ENCODE measurements around the gene LINGO1. TPM values are rescaled to one million over a fixed set of nuclear protein-coding genes. Genes with fewer than 3 reads are reported as not detected.

The LINGO1 gene
- total and polyA plus RNA-seq, 9 of the 15 experiments (the other 6 are each of a cell fraction or from before 2014, with no cell fraction given) = 0.07 to 15.3 (median 2.1) TPM

DNA sequence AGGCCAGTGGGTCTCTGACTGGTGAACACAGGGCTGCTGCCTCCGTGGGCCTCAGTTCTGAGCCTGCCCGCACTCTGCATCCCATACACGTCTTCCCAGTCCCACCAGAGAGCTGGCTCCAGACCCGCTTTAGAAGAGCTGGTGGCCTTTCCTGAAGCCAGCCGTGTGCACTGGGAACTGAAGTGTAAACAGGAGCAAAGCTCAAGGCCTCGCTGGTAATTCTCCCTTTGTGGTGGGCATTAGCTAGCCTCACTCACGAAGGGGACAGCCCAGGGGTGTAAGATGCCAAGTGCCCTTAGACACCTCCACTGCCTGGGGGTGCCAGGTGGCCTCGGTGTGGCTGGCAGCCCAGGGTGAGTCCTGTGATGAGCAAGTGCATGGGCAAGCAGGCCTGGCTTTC is 12.9 kb upstream of the LINGO1 start:
- no peak for ATAC-seq
- no peak for DNase-seq (ENCODE audit: extremely low read depth in 1 of 4, low spot score in 3 of 4)
- no peak for FAIRE-seq
- Histone ChIP-seq H3K27me3 (ENCODE audit: control insufficient read depth in 2 of 2, insufficient read depth in 2 of 2, low read length in 2 of 2) (peaks cover 21 to 64% of the 10 kb centered on the region in 2 experiments; a peak in 4 of 5 replicates), H4K20me1 (replicated peaks; ENCODE audit: control insufficient read depth, insufficient read depth, low read length) (peaks cover 8% of the 10 kb centered on the region; the same call in 1 of the 2 replicates), H3K9me3 (replicated peaks; ENCODE audit: control insufficient read depth, insufficient read depth, low read depth, low read length) (no peaks in the 10 kb centered on the region), H2AFZ (ENCODE audit: low read depth, low read length) (no peak overlapping the region), H3K79me2 (ENCODE audit: control insufficient read depth, insufficient read depth, low read length) (no peaks in the 10 kb centered on the region), H3K4me3 (no peak overlapping the region), H3K4me2 (ENCODE audit: insufficient read depth, low read length) (no peak overlapping the region), H3K4me1 (replicated peaks in 1 of 2; ENCODE audit: control insufficient read depth in 2 of 2, insufficient read depth in 2 of 2, low read length in 2 of 2) (peaks cover 0 to 16% of the 10 kb centered on the region in 2 experiments; a peak in 3 of 5 replicates), H3K27ac (ENCODE audit: extremely low read depth, low read depth, low read length) (no peak overlapping the region), H3K9ac (ENCODE audit: insufficient read depth in 1 of 2, low read depth in 2 of 2, low read length in 2 of 2) (peak overlapping the region in 1 of 2 experiments; percentile 10; a peak in 1 of 4 replicates), H3K36me3 (ENCODE audit: control insufficient read depth, insufficient read depth, low read length) (no peaks in the 10 kb centered on the region), H3K9me1 (ENCODE audit: control insufficient read depth, insufficient read depth, low read length) (no peaks in the 10 kb centered on the region)
- in situ Hi-C loops (cut with MboI) = no loop called here
- TF ChIP-seq, protein P1, sequence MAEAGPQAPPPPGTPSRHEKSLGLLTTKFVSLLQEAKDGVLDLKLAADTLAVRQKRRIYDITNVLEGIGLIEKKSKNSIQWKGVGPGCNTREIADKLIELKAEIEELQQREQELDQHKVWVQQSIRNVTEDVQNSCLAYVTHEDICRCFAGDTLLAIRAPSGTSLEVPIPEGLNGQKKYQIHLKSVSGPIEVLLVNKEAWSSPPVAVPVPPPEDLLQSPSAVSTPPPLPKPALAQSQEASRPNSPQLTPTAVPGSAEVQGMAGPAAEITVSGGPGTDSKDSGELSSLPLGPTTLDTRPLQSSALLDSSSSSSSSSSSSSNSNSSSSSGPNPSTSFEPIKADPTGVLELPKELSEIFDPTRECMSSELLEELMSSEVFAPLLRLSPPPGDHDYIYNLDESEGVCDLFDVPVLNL (CRISPR knock-in tag; IDR thresholded peaks at IDR 0.05; ENCODE audit: low read depth) = no peak
- TF ChIP-seq ZZZ3 (IDR thresholded peaks at IDR 0.05) = no peak
- no peak for TF ChIP-seq PATZ1 (CRISPR knock-in tag; IDR thresholded peaks at IDR 0.05; ENCODE audit: borderline replicate concordance)
- no peak for TF ChIP-seq HDGF (IDR thresholded peaks at IDR 0.05)
- TF ChIP-seq NR2F6 (CRISPR knock-in tag; IDR thresholded peaks at IDR 0.05) = no peak
- TF ChIP-seq XRCC4 (IDR thresholded peaks at IDR 0.05; ENCODE audit: extremely low read depth, insufficient read depth, insufficient read length) = no peak
- no peak for TF ChIP-seq ZNF778 (CRISPR knock-in tag; IDR thresholded peaks at IDR 0.05)
- TF ChIP-seq ZEB2 (IDR thresholded peaks at IDR 0.05) = no peak
- TF ChIP-seq NCOR1 (IDR thresholded peaks at IDR 0.05) = no peak
- TF ChIP-seq ZNF12 (CRISPR knock-in tag; IDR thresholded peaks at IDR 0.05) = no peak
- TF ChIP-seq, protein P2, sequence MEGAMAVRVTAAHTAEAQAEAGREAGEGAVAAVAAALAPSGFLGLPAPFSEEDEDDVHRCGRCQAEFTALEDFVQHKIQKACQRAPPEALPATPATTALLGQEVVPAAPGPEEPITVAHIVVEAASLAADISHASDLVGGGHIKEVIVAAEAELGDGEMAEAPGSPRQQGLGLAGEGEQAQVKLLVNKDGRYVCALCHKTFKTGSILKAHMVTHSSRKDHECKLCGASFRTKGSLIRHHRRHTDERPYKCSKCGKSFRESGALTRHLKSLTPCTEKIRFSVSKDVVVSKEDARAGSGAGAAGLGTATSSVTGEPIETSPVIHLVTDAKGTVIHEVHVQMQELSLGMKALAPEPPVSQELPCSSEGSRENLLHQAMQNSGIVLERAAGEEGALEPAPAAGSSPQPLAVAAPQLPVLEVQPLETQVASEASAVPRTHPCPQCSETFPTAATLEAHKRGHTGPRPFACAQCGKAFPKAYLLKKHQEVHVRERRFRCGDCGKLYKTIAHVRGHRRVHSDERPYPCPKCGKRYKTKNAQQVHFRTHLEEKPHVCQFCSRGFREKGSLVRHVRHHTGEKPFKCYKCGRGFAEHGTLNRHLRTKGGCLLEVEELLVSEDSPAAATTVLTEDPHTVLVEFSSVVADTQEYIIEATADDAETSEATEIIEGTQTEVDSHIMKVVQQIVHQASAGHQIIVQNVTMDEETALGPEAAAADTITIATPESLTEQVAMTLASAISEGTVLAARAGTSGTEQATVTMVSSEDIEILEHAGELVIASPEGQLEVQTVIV (CRISPR knock-in tag; IDR thresholded peaks at IDR 0.05; ENCODE audit: borderline replicate concordance) = no peak
- no TSS peak for BruUV-seq (replicated peaks)
- ChIA-PET POLR2A (interaction anchor here (0.6 to 1.2 kb wide), 2 partner anchors 37 to 226 kb away, joined by 3 read pairs; no protein-coding TSS in a partner anchor), CTCF (ENCODE audit: low intra/inter-chr PET ratio) (no interaction called here)
- WGBS (ENCODE audit: insufficient coverage, low coverage, missing lambda C conversion rate) = 2% methylated on average over 8 of the region's 8 CpGs
- intact Hi-C loops (cut with micrococcal nuclease) = no loop called here
